ACHN (cell line): ENCODE results near the gene SERTAD3.
"Not testable (repeated sequence)": the region's sequence is repeated elsewhere in the genome, so short reads cannot be mapped to it uniquely, and the experiment has no call there.

Source experiments
- DNase-seq: peaks from one replicate; pipeline ENCODE4 v3.0.0-alpha.2; 2015
- in situ Hi-C: cut with HindIII; loops from 2 replicates; pipeline ENCODE4 v1.10.0; 2017; ENCODE audit warnings: low sequenced_read_pairs, low pct_ligation_motif_present, low pct_unique_long_range_greater_than_20kb

Gene SERTAD3

GRCh38 chr19:40416918-40417642 is 27.1 kb downstream of the SERTAD3 start:
- in situ Hi-C loops: no loop called here
- no peak for DNase-seq

GRCh38 chr19:40415768-40416167 is 28.4 kb downstream of the SERTAD3 start:
- no peak for DNase-seq
- in situ Hi-C loops: no loop called here

- no peak for DNase-seq
- in situ Hi-C loops: no loop called here
These were observed 29.3 kb downstream of the SERTAD3 start for GRCh38 chr19:40414542-40415535.

GRCh38 chr19:40413291-40413845 is 30.8 kb downstream of the SERTAD3 start, which contains the start of gene PRX:
TSS of gene PRX (minus strand) at chr19:40413378. CDS start at chr19:40407932, 5,446 bp downstream.
- in situ Hi-C loops: no loop called here
- DNase-seq: no peak

- DNase-seq: no peak
- in situ Hi-C loops: no loop called here
These were observed 31.3 kb downstream of the SERTAD3 start for GRCh38 chr19:40412866-40413265.

- in situ Hi-C loops: no loop called here
- DNase-seq: no peak
These were observed 32.1 kb downstream of the SERTAD3 start for GRCh38 chr19:40411958-40412499.

- in situ Hi-C loops: no loop called here
- no peak for DNase-seq
These were observed 32.9 kb downstream of the SERTAD3 start for GRCh38 chr19:40411125-40411842.

GRCh38 chr19:40410030-40410389 is 34.1 kb downstream of the SERTAD3 start:
- in situ Hi-C loops: no loop called here
- DNase-seq: no peak

GRCh38 chr19:40408598-40408925 is 35.6 kb downstream of the SERTAD3 start:
- in situ Hi-C loops, DNase-seq: not testable (repeated sequence)

GRCh38 chr19:40407714-40408597 is 36.2 kb downstream of the SERTAD3 start:
- in situ Hi-C loops: no loop called here
- no peak for DNase-seq

GRCh38 chr19:40403262-40403984 is 40.7 kb downstream of the SERTAD3 start:
- in situ Hi-C loops: no loop called here
- DNase-seq: peak; percentile 85

- no peak for DNase-seq
- in situ Hi-C loops: no loop called here
These were observed 43.6 kb downstream of the SERTAD3 start for GRCh38 chr19:40400559-40400958.

- in situ Hi-C loops: no loop called here
- no peak for DNase-seq
These were observed 45.6 kb downstream of the SERTAD3 start for GRCh38 chr19:40398417-40399131.

GRCh38 chr19:40397568-40397906 is 46.6 kb downstream of the SERTAD3 start:
- in situ Hi-C loops: no loop called here
- no peak for DNase-seq

GRCh38 chr19:40396886-40397567 is 47.1 kb downstream of the SERTAD3 start:
- DNase-seq: no peak
- in situ Hi-C loops: no loop called here

GRCh38 chr19:40395956-40396355 is 48.2 kb downstream of the SERTAD3 start:
- no peak for DNase-seq
- in situ Hi-C loops: no loop called here
